ENCODE measurements around the gene CEP72.

CEP72 gene

GRCh38 chr5:673831-674629 lies 61.9 kb downstream of the CEP72 start:
- TF ChIP-seq EZH2 (IDR thresholded peaks at IDR 0.05; ENCODE audit: borderline replicate concordance, low read depth, low read length, severe bottlenecking): no peak
- TF ChIP-seq CTCF (IDR thresholded peaks at IDR 0.05; ENCODE audit: borderline replicate concordance, extremely low read depth, low read length, poor library complexity, severe bottlenecking): no peak
- Histone ChIP-seq H3K79me2 (ENCODE audit: insufficient read depth, low read length) (no peaks in the 10 kb centered on the region), H3K27me3 (ENCODE audit: insufficient read depth, low read length, poor library complexity) (no peaks in the 10 kb centered on the region), H3K36me3 (ENCODE audit: insufficient read depth, low read length) (no peaks in the 10 kb centered on the region), H4K20me1 (ENCODE audit: insufficient read depth, low read length) (peaks cover 42% of the 10 kb centered on the region), H3K4me2 (ENCODE audit: insufficient read depth, low read length) (no peak overlapping the region), H2AFZ (ENCODE audit: low read depth, low read length) (no peak overlapping the region), H3K9ac (ENCODE audit: low read depth, low read length) (no peak overlapping the region), H3K4me3 (ENCODE audit: low read depth in 1 of 2, low read length in 2 of 2) (no peak overlapping the region), H3K4me1 (ENCODE audit: insufficient read depth, low read length) (no peaks in the 10 kb centered on the region), H3K9me3 (ENCODE audit: insufficient read depth, low read length, severe bottlenecking) (no peaks in the 10 kb centered on the region), H3K27ac (ENCODE audit: low read length) (no peak overlapping the region)
- no peak for DNase-seq
- no peak for ATAC-seq (ENCODE audit: insufficient read depth, low read depth)

- Histone ChIP-seq H3K79me2 (ENCODE audit: insufficient read depth, low read length) (no peaks in the 10 kb centered on the region), H3K4me2 (ENCODE audit: insufficient read depth, low read length) (no peak overlapping the region), H3K27ac (ENCODE audit: low read length) (no peak overlapping the region), H3K27me3 (ENCODE audit: insufficient read depth, low read length, poor library complexity) (no peaks in the 10 kb centered on the region), H4K20me1 (ENCODE audit: insufficient read depth, low read length) (peaks cover 39% of the 10 kb centered on the region), H3K4me3 (ENCODE audit: low read depth in 1 of 2, low read length in 2 of 2) (no peak overlapping the region), H3K36me3 (ENCODE audit: insufficient read depth, low read length) (no peaks in the 10 kb centered on the region), H3K9me3 (ENCODE audit: insufficient read depth, low read length, severe bottlenecking) (no peaks in the 10 kb centered on the region), H3K9ac (ENCODE audit: low read depth, low read length) (no peak overlapping the region), H3K4me1 (ENCODE audit: insufficient read depth, low read length) (no peaks in the 10 kb centered on the region), H2AFZ (ENCODE audit: low read depth, low read length) (no peak overlapping the region)
- DNase-seq (no peak), ATAC-seq (ENCODE audit: insufficient read depth, low read depth) (no peak)
- TF ChIP-seq CTCF (IDR thresholded peaks at IDR 0.05; ENCODE audit: borderline replicate concordance, extremely low read depth, low read length, poor library complexity, severe bottlenecking) (no peak), EZH2 (IDR thresholded peaks at IDR 0.05; ENCODE audit: borderline replicate concordance, low read depth, low read length, severe bottlenecking) (no peak)
Observed at GRCh38 chr5:674630-675011, 62.5 kb downstream of the CEP72 start.

- Histone ChIP-seq H3K27ac (ENCODE audit: low read length) (no peak overlapping the region), H3K4me3 (ENCODE audit: low read depth in 1 of 2, low read length in 2 of 2) (no peak overlapping the region), H2AFZ (ENCODE audit: low read depth, low read length) (no peak overlapping the region), H3K27me3 (ENCODE audit: insufficient read depth, low read length, poor library complexity) (no peaks in the 10 kb centered on the region), H3K36me3 (ENCODE audit: insufficient read depth, low read length) (no peaks in the 10 kb centered on the region), H3K9me3 (ENCODE audit: insufficient read depth, low read length, severe bottlenecking) (no peaks in the 10 kb centered on the region), H3K4me1 (ENCODE audit: insufficient read depth, low read length) (no peaks in the 10 kb centered on the region), H3K9ac (ENCODE audit: low read depth, low read length) (no peak overlapping the region), H4K20me1 (ENCODE audit: insufficient read depth, low read length) (peaks cover 33% of the 10 kb centered on the region), H3K4me2 (ENCODE audit: insufficient read depth, low read length) (no peak overlapping the region), H3K79me2 (ENCODE audit: insufficient read depth, low read length) (no peaks in the 10 kb centered on the region)
- TF ChIP-seq CTCF (IDR thresholded peaks at IDR 0.05; ENCODE audit: borderline replicate concordance, extremely low read depth, low read length, poor library complexity, severe bottlenecking): no peak
- TF ChIP-seq EZH2 (IDR thresholded peaks at IDR 0.05; ENCODE audit: borderline replicate concordance, low read depth, low read length, severe bottlenecking): no peak
- no peak for ATAC-seq (ENCODE audit: insufficient read depth, low read depth)
- DNase-seq: no peak
Observed at GRCh38 chr5:675111-675870, 63.2 kb downstream of the CEP72 start.
